HEK293 (cell line): ENCODE measurements around the gene SLC25A31.

Experiments used
- CTCF ChIA-PET: fragments of 350-600 bp; formaldehyde crosslinking; extraction: SDS; loops from one replicate; lab custom pipeline; 2021; ENCODE audit warnings: antibody characterized with exemption; lab: Yijun Ruan, JAX
- POLR2A ChIA-PET: fragments of 300-600 bp; formaldehyde crosslinking; extraction: SDS; loops from one replicate; lab custom pipeline; 2020; ENCODE audit warnings: antibody characterized with exemption, inconsistent platforms; lab: Yijun Ruan, JAX
- H3K27ac ChIP-seq: fragments of 200-500 bp; sonication (Bioruptor generic); 2 replicates; pipeline ENCODE4 v1.5.1; 2014; ENCODE audit warnings: low read depth, low read length, control low read depth, inconsistent platforms; ENCODE audit errors: extremely low read depth
- H3K36me3 ChIP-seq, 2 experiments: fragments of 200-500 bp in 1 of 2; sonication (Bioruptor generic) in 1 of 2; 1 replicate in 1 of 2; 2 replicates in 1 of 2; pipeline ENCODE4 v1.5.1; 2014 to 2017; ENCODE audit warnings: inconsistent platforms in 2 of 2, low read length in 2 of 2; ENCODE audit not compliant: control insufficient read depth in 2 of 2, insufficient read depth in 1 of 2
- H3K4me1 ChIP-seq: fragments of 200-500 bp; sonication (Bioruptor generic); 2 replicates; pipeline ENCODE4 v1.5.1; 2014; ENCODE audit warnings: mild to moderate bottlenecking, low read length, inconsistent platforms; ENCODE audit not compliant: control insufficient read depth, insufficient read depth
- H3K4me3 ChIP-seq: 2 replicates; pipeline ENCODE4 v1.5.1; 2011; ENCODE audit warnings: low read depth, mild to moderate bottlenecking, control low read depth, low read length, moderate library complexity
- H3K9me3 ChIP-seq: fragments of 200-500 bp; sonication (Bioruptor generic); 2 replicates; pipeline ENCODE4 v1.5.1; 2014; ENCODE audit warnings: low read depth, low read length, inconsistent platforms; ENCODE audit not compliant: control insufficient read depth, insufficient read depth
- HIC1 ChIP-seq: fragments of 450-650 bp; formaldehyde crosslinking; IDR thresholded peaks from 2 replicates; pipeline ENCODE4 v1.5.1; 2016; ENCODE audit warnings: missing biosample characterization, missing genetic modification characterization
- IKZF3 ChIP-seq: fragments of 450-650 bp; IDR thresholded peaks from 2 replicates; pipeline ENCODE4 v1.5.0; 2018; ENCODE audit warnings: missing biosample characterization, mild to moderate bottlenecking, missing genetic modification characterization, moderate library complexity
- KLF16 ChIP-seq: fragments of 450-650 bp; formaldehyde crosslinking; IDR thresholded peaks from 2 replicates; pipeline ENCODE4 v1.5.1; 2017; ENCODE audit warnings: missing biosample characterization, missing genetic modification characterization
- PATZ1 ChIP-seq: fragments of 450-650 bp; formaldehyde crosslinking; IDR thresholded peaks from 2 replicates; pipeline ENCODE4 v1.5.1; 2016; ENCODE audit warnings: missing biosample characterization, missing genetic modification characterization
- PRDM4 ChIP-seq: fragments of 450-650 bp; formaldehyde crosslinking; IDR thresholded peaks from 2 replicates; pipeline ENCODE4 v1.5.1; 2017; ENCODE audit warnings: missing biosample characterization, missing genetic modification characterization
- SP7 ChIP-seq: fragments of 450-650 bp; formaldehyde crosslinking; IDR thresholded peaks from 2 replicates; pipeline ENCODE4 v1.5.1; 2016; ENCODE audit warnings: missing biosample characterization, missing genetic modification characterization
- ZBTB20 ChIP-seq: fragments of 450-650 bp; formaldehyde crosslinking; IDR thresholded peaks from 2 replicates; pipeline ENCODE4 v1.5.1; 2016; ENCODE audit warnings: missing biosample characterization, missing genetic modification characterization
- ZEB2 ChIP-seq: fragments of 450-650 bp; formaldehyde crosslinking; IDR thresholded peaks from 2 replicates; pipeline ENCODE4 v1.5.1; 2016; ENCODE audit warnings: missing biosample characterization, missing genetic modification characterization
- ZFP69B ChIP-seq: fragments of 450-650 bp; formaldehyde crosslinking; IDR thresholded peaks from 2 replicates; pipeline ENCODE4 v1.5.1; 2016; ENCODE audit warnings: missing biosample characterization, missing genetic modification characterization
- ZNF132 ChIP-seq: fragments of 450-650 bp; formaldehyde crosslinking; IDR thresholded peaks from 2 replicates; pipeline ENCODE4 v1.5.1; 2017; ENCODE audit warnings: missing biosample characterization, missing genetic modification characterization, borderline replicate concordance
- ZNF16 ChIP-seq: fragments of 450-650 bp; formaldehyde crosslinking; IDR thresholded peaks from 2 replicates; pipeline ENCODE4 v1.5.1; 2016; ENCODE audit warnings: low read depth, missing biosample characterization, missing genetic modification characterization
- ZNF23 ChIP-seq: fragments of 450-650 bp; formaldehyde crosslinking; IDR thresholded peaks from 2 replicates; pipeline ENCODE4 v1.5.1; 2016; ENCODE audit warnings: missing biosample characterization, missing genetic modification characterization, borderline replicate concordance
- ZNF266 ChIP-seq: fragments of 450-650 bp; formaldehyde crosslinking; IDR thresholded peaks from 2 replicates; pipeline ENCODE4 v1.5.1; 2016; ENCODE audit warnings: missing biosample characterization, missing genetic modification characterization, low read depth
- ZNF324 ChIP-seq: fragments of 450-650 bp; formaldehyde crosslinking; IDR thresholded peaks from 2 replicates; pipeline ENCODE4 v1.5.1; 2016; ENCODE audit warnings: missing biosample characterization, missing genetic modification characterization
- ZNF366 ChIP-seq: fragments of 450-650 bp; formaldehyde crosslinking; conservative IDR thresholded peaks from 2 replicates; pipeline ENCODE4 v1.5.1; 2016; ENCODE audit warnings: missing biosample characterization, missing genetic modification characterization
- ZNF600 ChIP-seq: fragments of 450-650 bp; formaldehyde crosslinking; IDR thresholded peaks from 2 replicates; pipeline ENCODE4 v1.5.1; 2016; ENCODE audit warnings: missing biosample characterization, missing genetic modification characterization
- ZNF629 ChIP-seq: fragments of 450-650 bp; formaldehyde crosslinking; IDR thresholded peaks from 2 replicates; pipeline ENCODE4 v1.5.1; 2017; ENCODE audit warnings: missing biosample characterization, missing genetic modification characterization
- TF ChIP-seq, protein P1 (sequence below): fragments of 450-650 bp; formaldehyde crosslinking; IDR thresholded peaks from 2 replicates; pipeline ENCODE4 v1.5.1; 2017; ENCODE audit warnings: missing biosample characterization, missing genetic modification characterization
- TF ChIP-seq, protein P2 (sequence below): fragments of 450-650 bp; formaldehyde crosslinking; IDR thresholded peaks from 2 replicates; pipeline ENCODE4 v1.5.1; 2017; ENCODE audit warnings: missing biosample characterization, missing genetic modification characterization
- TF ChIP-seq, protein P3 (sequence below): fragments of 450-650 bp; formaldehyde crosslinking; IDR thresholded peaks from 2 replicates; pipeline ENCODE4 v1.5.1; 2016; ENCODE audit warnings: missing biosample characterization, missing genetic modification characterization

The SLC25A31 gene

GRCh38 chr4:127782275-127783025 lies 52.2 kb downstream of the SLC25A31 start, which contains the start of gene HSPA4L (continued):
- TF ChIP-seq, protein P1, sequence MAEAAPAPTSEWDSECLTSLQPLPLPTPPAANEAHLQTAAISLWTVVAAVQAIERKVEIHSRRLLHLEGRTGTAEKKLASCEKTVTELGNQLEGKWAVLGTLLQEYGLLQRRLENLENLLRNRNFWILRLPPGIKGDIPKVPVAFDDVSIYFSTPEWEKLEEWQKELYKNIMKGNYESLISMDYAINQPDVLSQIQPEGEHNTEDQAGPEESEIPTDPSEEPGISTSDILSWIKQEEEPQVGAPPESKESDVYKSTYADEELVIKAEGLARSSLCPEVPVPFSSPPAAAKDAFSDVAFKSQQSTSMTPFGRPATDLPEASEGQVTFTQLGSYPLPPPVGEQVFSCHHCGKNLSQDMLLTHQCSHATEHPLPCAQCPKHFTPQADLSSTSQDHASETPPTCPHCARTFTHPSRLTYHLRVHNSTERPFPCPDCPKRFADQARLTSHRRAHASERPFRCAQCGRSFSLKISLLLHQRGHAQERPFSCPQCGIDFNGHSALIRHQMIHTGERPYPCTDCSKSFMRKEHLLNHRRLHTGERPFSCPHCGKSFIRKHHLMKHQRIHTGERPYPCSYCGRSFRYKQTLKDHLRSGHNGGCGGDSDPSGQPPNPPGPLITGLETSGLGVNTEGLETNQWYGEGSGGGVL, result no peak
- TF ChIP-seq HIC1 (tag by site-specific recombination) (peak; percentile 76), ZNF266 (tag by site-specific recombination) (no peak), ZNF132 (no peak), PRDM4 (peak; percentile 31; the same call in 1 of the 2 replicates), ZNF23 (no peak)

- H3K36me3 ChIP-seq, result peaks cover 0 to 3% of the 10 kb centered on the region in 2 experiments; a peak in 1 of 3 replicates
- H3K9me3 ChIP-seq, result no peaks in the 10 kb centered on the region
- CTCF ChIA-PET, result no interaction called here
- POLR2A ChIA-PET, result interaction anchor here (0.7 to 1.6 kb wide), 3 partner anchors 17 to 150 kb away, joined by 3 to 9 read pairs (median 8); partner anchors contain the start of genes INTU and PLK4
- peak overlapping the region; percentile 62; the same call in 1 of the 2 replicates for H3K27ac ChIP-seq
- H3K4me1 ChIP-seq, result no peaks in the 10 kb centered on the region
- H3K4me3 ChIP-seq, result peak overlapping the region; percentile 74
- 0 out of 2 replicates have a peak, but pooled peaks have one; percentile 20 for TF ChIP-seq ZNF366
- peak; percentile 70; the same call in 1 of the 2 replicates for TF ChIP-seq ZNF629 (tag by site-specific recombination)
- TF ChIP-seq, protein P2, sequence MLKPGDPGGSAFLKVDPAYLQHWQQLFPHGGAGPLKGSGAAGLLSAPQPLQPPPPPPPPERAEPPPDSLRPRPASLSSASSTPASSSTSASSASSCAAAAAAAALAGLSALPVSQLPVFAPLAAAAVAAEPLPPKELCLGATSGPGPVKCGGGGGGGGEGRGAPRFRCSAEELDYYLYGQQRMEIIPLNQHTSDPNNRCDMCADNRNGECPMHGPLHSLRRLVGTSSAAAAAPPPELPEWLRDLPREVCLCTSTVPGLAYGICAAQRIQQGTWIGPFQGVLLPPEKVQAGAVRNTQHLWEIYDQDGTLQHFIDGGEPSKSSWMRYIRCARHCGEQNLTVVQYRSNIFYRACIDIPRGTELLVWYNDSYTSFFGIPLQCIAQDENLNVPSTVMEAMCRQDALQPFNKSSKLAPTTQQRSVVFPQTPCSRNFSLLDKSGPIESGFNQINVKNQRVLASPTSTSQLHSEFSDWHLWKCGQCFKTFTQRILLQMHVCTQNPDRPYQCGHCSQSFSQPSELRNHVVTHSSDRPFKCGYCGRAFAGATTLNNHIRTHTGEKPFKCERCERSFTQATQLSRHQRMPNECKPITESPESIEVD (tag by site-specific recombination), result peak; percentile 51
- TF ChIP-seq, protein P3, sequence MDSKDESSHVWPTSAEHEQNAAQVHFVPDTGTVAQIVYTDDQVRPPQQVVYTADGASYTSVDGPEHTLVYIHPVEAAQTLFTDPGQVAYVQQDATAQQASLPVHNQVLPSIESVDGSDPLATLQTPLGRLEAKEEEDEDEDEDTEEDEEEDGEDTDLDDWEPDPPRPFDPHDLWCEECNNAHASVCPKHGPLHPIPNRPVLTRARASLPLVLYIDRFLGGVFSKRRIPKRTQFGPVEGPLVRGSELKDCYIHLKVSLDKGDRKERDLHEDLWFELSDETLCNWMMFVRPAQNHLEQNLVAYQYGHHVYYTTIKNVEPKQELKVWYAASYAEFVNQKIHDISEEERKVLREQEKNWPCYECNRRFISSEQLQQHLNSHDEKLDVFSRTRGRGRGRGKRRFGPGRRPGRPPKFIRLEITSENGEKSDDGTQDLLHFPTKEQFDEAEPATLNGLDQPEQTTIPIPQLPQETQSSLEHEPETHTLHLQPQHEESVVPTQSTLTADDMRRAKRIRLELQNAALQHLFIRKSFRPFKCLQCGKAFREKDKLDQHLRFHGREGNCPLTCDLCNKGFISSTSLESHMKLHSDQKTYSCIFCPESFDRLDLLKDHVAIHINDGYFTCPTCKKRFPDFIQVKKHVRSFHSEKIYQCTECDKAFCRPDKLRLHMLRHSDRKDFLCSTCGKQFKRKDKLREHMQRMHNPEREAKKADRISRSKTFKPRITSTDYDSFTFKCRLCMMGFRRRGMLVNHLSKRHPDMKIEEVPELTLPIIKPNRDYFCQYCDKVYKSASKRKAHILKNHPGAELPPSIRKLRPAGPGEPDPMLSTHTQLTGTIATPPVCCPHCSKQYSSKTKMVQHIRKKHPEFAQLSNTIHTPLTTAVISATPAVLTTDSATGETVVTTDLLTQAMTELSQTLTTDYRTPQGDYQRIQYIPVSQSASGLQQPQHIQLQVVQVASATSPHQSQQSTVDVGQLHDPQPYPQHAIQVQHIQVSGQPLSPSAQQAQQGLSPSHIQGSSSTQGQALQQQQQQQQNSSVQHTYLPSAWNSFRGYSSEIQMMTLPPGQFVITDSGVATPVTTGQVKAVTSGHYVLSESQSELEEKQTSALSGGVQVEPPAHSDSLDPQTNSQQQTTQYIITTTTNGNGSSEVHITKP (tag by site-specific recombination), result peak; percentile 94
- TF ChIP-seq ZNF16, result no peak
- TF ChIP-seq KLF16 (tag by site-specific recombination), result 0 out of 2 replicates have a peak, but pooled peaks have one; percentile 30
- peak; percentile 54 for TF ChIP-seq ZEB2 (tag by site-specific recombination)
- TF ChIP-seq ZFP69B, result no peak
- TF ChIP-seq ZNF324, result no peak
- TF ChIP-seq IKZF3 (tag by site-specific recombination), result peak; percentile 44; the same call in 1 of the 2 replicates
- peak; percentile 38 for TF ChIP-seq PATZ1 (tag by site-specific recombination)
- peak; percentile 87 for TF ChIP-seq ZNF600
- TF ChIP-seq ZBTB20 (tag by site-specific recombination), result peak; percentile 25; the same call in 1 of the 2 replicates
- peak; percentile 63 for TF ChIP-seq SP7
These were observed 53.0 kb downstream of the SLC25A31 start for GRCh38 chr4:127783026-127783769.
